Measurements from ENCODE around the gene MEGF11.

Gene MEGF11

GRCh38 chr15:65996901-65997300 is 256.6 kb downstream of the MEGF11 start:
- H3K27ac ChIP-seq (ENCODE audit: low read length): no peak overlapping the region
- no peaks in the 10 kb centered on the region for H3K4me1 ChIP-seq (ENCODE audit: control insufficient read depth in 1 of 2, insufficient read depth in 2 of 2, low read length in 2 of 2)
- no peaks in the 10 kb centered on the region for H3K9me3 ChIP-seq (ENCODE audit: control insufficient read depth in 1 of 2, low read length in 2 of 2)
- no peaks in the 10 kb centered on the region for H3K36me3 ChIP-seq (ENCODE audit: control insufficient read depth in 1 of 2, insufficient read depth in 2 of 2, low read length in 2 of 2)
- no peak overlapping the region for H3K4me3 ChIP-seq (ENCODE audit: low read depth in 1 of 2, low read length in 2 of 2)
- peaks cover 6% of the 10 kb centered on the region for H3K27me3 ChIP-seq (ENCODE audit: low read depth, low read length)

GRCh38 chr15:65994832-65995231 is 258.7 kb downstream of the MEGF11 start:
- H3K9me3 ChIP-seq (ENCODE audit: control insufficient read depth in 1 of 2, low read length in 2 of 2): no peaks in the 10 kb centered on the region
- no peak overlapping the region for H3K4me3 ChIP-seq (ENCODE audit: low read depth in 1 of 2, low read length in 2 of 2)
- H3K4me1 ChIP-seq (ENCODE audit: control insufficient read depth in 1 of 2, insufficient read depth in 2 of 2, low read length in 2 of 2): no peaks in the 10 kb centered on the region
- H3K27me3 ChIP-seq (ENCODE audit: low read depth, low read length): peaks cover 6% of the 10 kb centered on the region
- no peaks in the 10 kb centered on the region for H3K36me3 ChIP-seq (ENCODE audit: control insufficient read depth in 1 of 2, insufficient read depth in 2 of 2, low read length in 2 of 2)
- H3K27ac ChIP-seq (ENCODE audit: low read length): no peak overlapping the region

DNA sequence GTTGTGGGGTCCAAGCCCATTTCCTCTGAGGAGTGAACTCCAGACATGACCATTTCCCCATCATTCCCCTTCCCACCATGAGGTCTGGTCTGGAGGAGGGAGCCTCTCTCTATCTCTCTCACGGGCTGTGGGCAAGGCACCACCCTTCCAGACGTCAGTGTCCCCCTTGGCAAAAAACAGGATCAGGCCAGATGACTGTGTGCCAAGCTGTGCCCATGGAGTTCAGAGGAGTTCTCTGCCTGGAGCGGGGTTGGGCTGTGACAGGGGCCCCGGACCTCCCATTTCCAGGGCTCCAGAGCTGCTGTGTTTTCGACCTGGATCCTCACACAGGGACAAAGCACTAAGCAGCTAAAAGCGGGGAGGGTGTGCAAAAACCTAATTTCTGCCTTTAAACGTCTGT is 259.8 kb downstream of the MEGF11 start:
- H3K27me3 ChIP-seq (ENCODE audit: low read depth, low read length): peaks cover 6% of the 10 kb centered on the region
- no peak overlapping the region for H3K4me3 ChIP-seq (ENCODE audit: low read depth in 1 of 2, low read length in 2 of 2)
- H3K9me3 ChIP-seq (ENCODE audit: control insufficient read depth in 1 of 2, low read length in 2 of 2): no peaks in the 10 kb centered on the region
- no peaks in the 10 kb centered on the region for H3K4me1 ChIP-seq (ENCODE audit: control insufficient read depth in 1 of 2, insufficient read depth in 2 of 2, low read length in 2 of 2)
- no peak overlapping the region for H3K27ac ChIP-seq (ENCODE audit: low read length)
- H3K36me3 ChIP-seq (ENCODE audit: control insufficient read depth in 1 of 2, insufficient read depth in 2 of 2, low read length in 2 of 2): no peaks in the 10 kb centered on the region

DNA sequence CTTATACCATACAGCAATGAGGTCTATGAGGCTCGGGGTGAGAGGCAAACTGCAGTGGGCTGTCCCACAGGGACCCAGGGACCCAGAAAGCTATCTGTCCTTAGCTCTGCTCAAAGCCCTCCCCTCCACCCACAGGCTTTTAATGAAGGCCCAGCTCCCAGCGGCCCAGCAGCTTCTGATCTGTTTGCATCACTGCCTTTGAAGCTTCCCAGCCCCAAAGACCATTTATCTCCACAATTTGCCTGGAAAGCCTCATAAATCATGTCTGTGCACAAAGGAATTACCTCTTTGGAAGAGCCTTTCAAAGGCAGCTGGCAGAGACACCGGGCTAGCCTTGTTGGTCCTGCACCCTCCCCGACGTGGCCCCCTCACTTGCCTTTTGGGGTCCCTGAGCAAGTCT is 260.3 kb downstream of the MEGF11 start:
- Histone ChIP-seq H3K9me3 (ENCODE audit: control insufficient read depth in 1 of 2, low read length in 2 of 2) (no peaks in the 10 kb centered on the region), H3K36me3 (ENCODE audit: control insufficient read depth in 1 of 2, insufficient read depth in 2 of 2, low read length in 2 of 2) (no peaks in the 10 kb centered on the region), H3K4me1 (ENCODE audit: control insufficient read depth in 1 of 2, insufficient read depth in 2 of 2, low read length in 2 of 2) (no peaks in the 10 kb centered on the region), H3K4me3 (ENCODE audit: low read depth in 1 of 2, low read length in 2 of 2) (no peak overlapping the region), H3K27ac (ENCODE audit: low read length) (no peak overlapping the region), H3K27me3 (ENCODE audit: low read depth, low read length) (peaks cover 6% of the 10 kb centered on the region)

- Histone ChIP-seq H3K4me1 (ENCODE audit: control insufficient read depth in 1 of 2, insufficient read depth in 2 of 2, low read length in 2 of 2) (no peaks in the 10 kb centered on the region), H3K27me3 (ENCODE audit: low read depth, low read length) (peaks cover 6% of the 10 kb centered on the region), H3K9me3 (ENCODE audit: control insufficient read depth in 1 of 2, low read length in 2 of 2) (no peaks in the 10 kb centered on the region), H3K4me3 (ENCODE audit: low read depth in 1 of 2, low read length in 2 of 2) (no peak overlapping the region), H3K36me3 (ENCODE audit: control insufficient read depth in 1 of 2, insufficient read depth in 2 of 2, low read length in 2 of 2) (no peaks in the 10 kb centered on the region), H3K27ac (ENCODE audit: low read length) (no peak overlapping the region)
Observed at GRCh38 chr15:65991721-65992483, 261.6 kb downstream of the MEGF11 start.

DNA sequence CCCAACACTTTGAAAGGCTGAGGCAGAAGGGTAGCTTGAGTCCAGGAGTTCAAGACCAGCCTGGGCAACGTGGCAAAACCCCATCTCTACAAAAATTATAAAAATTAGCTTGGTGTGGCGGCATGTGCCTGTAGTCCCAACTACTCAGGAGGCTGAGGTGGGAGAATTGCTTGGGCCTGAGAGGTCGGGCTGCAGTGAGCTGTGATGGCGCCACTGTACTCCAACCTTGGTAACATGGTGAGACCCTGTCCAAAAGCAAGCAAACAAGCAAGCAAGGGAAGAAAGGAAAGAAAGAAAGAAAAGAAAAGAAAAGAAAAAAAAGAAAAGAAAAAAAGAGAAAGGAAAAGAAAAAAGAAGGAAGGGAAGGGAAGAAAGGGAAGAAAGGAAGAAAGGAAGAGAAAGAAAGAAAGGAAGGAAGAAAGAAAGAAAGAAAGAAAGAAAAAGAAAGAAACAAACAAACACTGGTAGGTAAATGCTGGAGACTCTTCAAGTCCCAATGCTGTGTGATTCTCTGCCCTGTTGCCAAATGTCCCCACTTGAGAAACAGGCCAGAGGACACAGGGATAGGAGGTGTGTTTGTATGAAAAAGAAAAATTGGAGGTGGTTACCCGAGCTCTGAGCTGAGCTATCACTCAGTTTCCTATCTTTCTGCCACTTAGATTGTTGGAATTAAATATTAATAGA is 263.1 kb downstream of the MEGF11 start:
- Histone ChIP-seq H3K4me3 (ENCODE audit: low read depth in 1 of 2, low read length in 2 of 2) (no peak overlapping the region), H3K9me3 (ENCODE audit: control insufficient read depth in 1 of 2, low read length in 2 of 2) (no peaks in the 10 kb centered on the region), H3K27me3 (ENCODE audit: low read depth, low read length) (peaks cover 10% of the 10 kb centered on the region), H3K36me3 (ENCODE audit: control insufficient read depth in 1 of 2, insufficient read depth in 2 of 2, low read length in 2 of 2) (no peaks in the 10 kb centered on the region), H3K27ac (ENCODE audit: low read length) (no peak overlapping the region), H3K4me1 (ENCODE audit: control insufficient read depth in 1 of 2, insufficient read depth in 2 of 2, low read length in 2 of 2) (no peaks in the 10 kb centered on the region)

- peaks cover 16% of the 10 kb centered on the region for H3K27me3 ChIP-seq (ENCODE audit: low read depth, low read length)
- H3K9me3 ChIP-seq (ENCODE audit: control insufficient read depth in 1 of 2, low read length in 2 of 2): no peaks in the 10 kb centered on the region
- no peaks in the 10 kb centered on the region for H3K36me3 ChIP-seq (ENCODE audit: control insufficient read depth in 1 of 2, insufficient read depth in 2 of 2, low read length in 2 of 2)
- no peak overlapping the region for H3K4me3 ChIP-seq (ENCODE audit: low read depth in 1 of 2, low read length in 2 of 2)
- peaks cover 0 to 4% of the 10 kb centered on the region in 2 donors for H3K4me1 ChIP-seq (ENCODE audit: control insufficient read depth in 1 of 2, insufficient read depth in 2 of 2, low read length in 2 of 2)
- no peak overlapping the region for H3K27ac ChIP-seq (ENCODE audit: low read length)
Observed at GRCh38 chr15:65987100-65987499, 266.4 kb downstream of the MEGF11 start.

- Histone ChIP-seq H3K27me3 (ENCODE audit: low read depth, low read length) (peaks cover 20% of the 10 kb centered on the region), H3K4me1 (ENCODE audit: control insufficient read depth in 1 of 2, insufficient read depth in 2 of 2, low read length in 2 of 2) (peaks cover 0 to 7% of the 10 kb centered on the region in 2 donors), H3K27ac (ENCODE audit: low read length) (no peak overlapping the region), H3K36me3 (ENCODE audit: control insufficient read depth in 1 of 2, insufficient read depth in 2 of 2, low read length in 2 of 2) (no peaks in the 10 kb centered on the region), H3K9me3 (ENCODE audit: control insufficient read depth in 1 of 2, low read length in 2 of 2) (no peaks in the 10 kb centered on the region), H3K4me3 (ENCODE audit: low read depth in 1 of 2, low read length in 2 of 2) (no peak overlapping the region)
Observed at GRCh38 chr15:65986416-65986815, 267.1 kb downstream of the MEGF11 start.

DNA sequence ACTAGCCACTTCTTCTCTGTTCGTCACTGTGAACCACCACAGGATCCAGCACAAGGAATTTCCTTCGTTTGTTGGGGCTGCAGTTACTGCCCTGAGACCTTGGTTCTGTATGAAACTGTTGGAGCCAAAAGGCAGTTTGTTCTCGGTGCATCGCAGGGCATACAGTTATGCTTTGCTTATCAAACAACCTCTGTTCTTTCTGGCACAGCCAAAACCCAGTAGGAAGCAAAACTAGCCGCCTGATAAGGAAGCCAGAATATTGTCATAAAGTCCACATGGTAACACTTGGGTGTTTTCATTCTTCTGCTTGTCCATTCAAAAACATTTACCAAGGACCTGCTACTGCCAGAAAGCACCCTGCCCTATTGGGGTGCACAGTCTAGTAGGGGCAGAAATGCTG is 268.2 kb downstream of the MEGF11 start:
- H3K27me3 ChIP-seq (ENCODE audit: low read depth, low read length): peaks cover 23% of the 10 kb centered on the region
- H3K9me3 ChIP-seq (ENCODE audit: control insufficient read depth in 1 of 2, low read length in 2 of 2): no peaks in the 10 kb centered on the region
- H3K4me3 ChIP-seq (ENCODE audit: low read depth in 1 of 2, low read length in 2 of 2): no peak overlapping the region
- no peaks in the 10 kb centered on the region for H3K36me3 ChIP-seq (ENCODE audit: control insufficient read depth in 1 of 2, insufficient read depth in 2 of 2, low read length in 2 of 2)
- H3K27ac ChIP-seq (ENCODE audit: low read length): no peak overlapping the region
- H3K4me1 ChIP-seq (ENCODE audit: control insufficient read depth in 1 of 2, insufficient read depth in 2 of 2, low read length in 2 of 2): peaks cover 0 to 7% of the 10 kb centered on the region in 2 donors

DNA sequence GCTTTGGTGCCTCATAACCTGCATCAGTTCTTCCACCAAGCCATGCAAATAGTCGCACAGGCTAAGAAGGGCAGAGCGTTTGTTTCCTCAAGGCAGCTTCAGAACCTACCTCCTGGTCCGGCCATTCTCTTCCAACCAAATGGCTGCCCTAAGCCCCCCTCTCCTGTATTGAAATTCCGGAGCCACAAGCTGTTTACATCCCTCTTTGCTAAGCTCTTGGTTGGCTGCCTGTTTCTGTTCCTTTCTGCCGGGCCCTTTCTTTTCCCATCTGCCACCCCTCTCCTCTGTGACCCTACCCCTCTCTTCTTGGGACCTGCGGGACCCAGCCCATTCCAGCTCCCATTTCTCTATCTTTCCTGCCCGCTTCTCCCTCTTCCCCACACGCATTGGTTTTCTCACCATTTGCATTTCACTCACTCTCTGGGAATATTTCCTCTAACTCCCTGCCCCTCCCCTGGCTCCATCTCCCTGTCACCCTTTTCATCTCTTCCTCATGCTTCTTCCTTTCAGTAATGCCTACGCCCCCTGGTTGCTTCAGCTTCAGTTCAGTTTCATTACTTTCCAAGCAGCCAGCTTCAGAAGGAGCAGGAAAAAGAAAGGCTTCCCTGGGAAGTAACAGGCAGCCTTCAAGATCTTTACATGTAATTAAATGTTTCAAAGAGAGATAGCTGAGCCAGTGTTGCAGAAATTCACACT is 270.8 kb downstream of the MEGF11 start:
- no peak overlapping the region for H3K27ac ChIP-seq (ENCODE audit: low read length)
- H3K27me3 ChIP-seq (ENCODE audit: low read depth, low read length): peaks cover 23% of the 10 kb centered on the region
- H3K4me1 ChIP-seq (ENCODE audit: control insufficient read depth in 1 of 2, insufficient read depth in 2 of 2, low read length in 2 of 2): peaks cover 0 to 7% of the 10 kb centered on the region in 2 donors
- peak overlapping the region in 1 of 2 donors; percentile 31 for H3K4me3 ChIP-seq (ENCODE audit: low read depth in 1 of 2, low read length in 2 of 2)
- H3K36me3 ChIP-seq (ENCODE audit: control insufficient read depth in 1 of 2, insufficient read depth in 2 of 2, low read length in 2 of 2): no peaks in the 10 kb centered on the region
- H3K9me3 ChIP-seq (ENCODE audit: control insufficient read depth in 1 of 2, low read length in 2 of 2): no peaks in the 10 kb centered on the region

GRCh38 chr15:65981837-65982626 is 271.5 kb downstream of the MEGF11 start:
- H3K9me3 ChIP-seq (ENCODE audit: control insufficient read depth in 1 of 2, low read length in 2 of 2): no peaks in the 10 kb centered on the region
- peak overlapping the region in 1 of 2 donors; percentile 31 for H3K4me3 ChIP-seq (ENCODE audit: low read depth in 1 of 2, low read length in 2 of 2)
- peaks cover 0 to 7% of the 10 kb centered on the region in 2 donors for H3K4me1 ChIP-seq (ENCODE audit: control insufficient read depth in 1 of 2, insufficient read depth in 2 of 2, low read length in 2 of 2)
- H3K27ac ChIP-seq (ENCODE audit: low read length): no peak overlapping the region
- peaks cover 23% of the 10 kb centered on the region for H3K27me3 ChIP-seq (ENCODE audit: low read depth, low read length)
- no peaks in the 10 kb centered on the region for H3K36me3 ChIP-seq (ENCODE audit: control insufficient read depth in 1 of 2, insufficient read depth in 2 of 2, low read length in 2 of 2)
